ENCODE data around the gene CDC5L. TPM values are rescaled to one million over a fixed set of nuclear protein-coding genes. Genes with fewer than 3 reads are reported as not detected.

CDC5L gene
- polyA plus RNA-seq, 3 donors: 35.3 to 47.1 (median 39.3) TPM

Other genes with a start within 250 kb of the CDC5L start
- under 1 TPM in 2 of 3 donors, not detected in 1; 0.14 to 0.20 TPM for gene CAPN11, start 228.9 kb upstream of the CDC5L start, polyA plus RNA-seq (ENCODE audit: insufficient read length in 3 of 3)
- under 1 TPM; 0.23 to 0.59 (median 0.24) TPM for gene MYMX, start 170.8 kb upstream of the CDC5L start, polyA plus RNA-seq (ENCODE audit: insufficient read length in 3 of 3)
- 10 to 100 TPM; 29.5 to 36.6 (median 34.3) TPM for gene SLC29A1, start 164.1 kb upstream of the CDC5L start, polyA plus RNA-seq (ENCODE audit: insufficient read length in 3 of 3)
- gene HSP90AB1, start 140.6 kb upstream of the CDC5L start, polyA plus RNA-seq (ENCODE audit: insufficient read length in 3 of 3): 1,000 to 10,000 TPM; 1,185 to 1,258 (median 1,228) TPM
- gene SLC35B2, start 130.2 kb upstream of the CDC5L start, polyA plus RNA-seq (ENCODE audit: insufficient read length in 3 of 3): 10 to 100 TPM; 46.7 to 56.2 (median 48.8) TPM
- 10 to 100 TPM; 10.3 to 13.4 (median 13.4) TPM for gene NFKBIE, start 122.2 kb upstream of the CDC5L start, polyA plus RNA-seq (ENCODE audit: insufficient read length in 3 of 3)
- gene TMEM151B, start 117.3 kb upstream of the CDC5L start, polyA plus RNA-seq (ENCODE audit: insufficient read length in 3 of 3): 1 to 10 TPM in 1 of 3 donors, under 1 TPM in 2; 0.59 to 1.0 (median 0.98) TPM
- gene AARS2, start 74.4 kb upstream of the CDC5L start, polyA plus RNA-seq (ENCODE audit: insufficient read length in 3 of 3): 10 to 100 TPM; 13.1 to 19.7 (median 19.2) TPM
- not detected for gene SPATS1, start 45.1 kb upstream of the CDC5L start, polyA plus RNA-seq (ENCODE audit: insufficient read length in 3 of 3)